ENCODE data around the gene CALHM6. TPM values are rescaled to one million over a fixed set of nuclear protein-coding genes. Genes with fewer than 3 reads are reported as not detected.

CALHM6 gene
- total and polyA plus RNA-seq, 2 experiments from 2014 or later: 1.2 to 1.6 TPM

DNA sequence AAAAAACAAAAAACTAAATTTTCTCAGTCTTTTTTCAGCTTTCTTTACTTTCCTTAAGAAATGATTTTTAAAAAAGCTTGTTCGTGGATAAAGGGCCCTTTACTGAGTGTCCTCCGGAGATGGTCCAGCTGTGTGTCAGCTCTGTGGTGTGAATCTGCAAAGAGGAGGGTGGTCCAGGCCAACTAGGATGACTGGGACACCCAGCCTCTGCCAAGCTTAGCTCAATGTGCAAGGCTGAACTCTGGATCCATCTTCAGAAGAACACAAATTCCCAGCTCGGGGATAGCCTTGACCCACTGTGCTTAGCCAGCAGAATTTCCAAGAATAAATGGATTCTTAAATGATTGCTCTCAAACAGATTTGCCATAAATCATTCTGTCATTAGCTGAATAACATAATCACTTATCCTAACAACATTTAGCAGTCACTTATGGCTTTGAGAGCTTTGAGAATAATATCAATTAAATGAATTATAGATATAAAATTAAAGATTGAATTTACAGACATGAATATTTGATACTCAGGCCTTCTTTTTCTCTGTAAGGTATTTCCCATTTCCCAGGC is 36.0 kb downstream of the CALHM6 start (continued):
- TF ChIP-seq EZH2phosphoT487 (IDR thresholded peaks at IDR 0.05; ENCODE audit: unreplicated experiment) (no peak), ZNF114 (CRISPR knock-in tag; IDR thresholded peaks at IDR 0.05) (no peak), POLR2AphosphoS5 (IDR thresholded peaks at IDR 0.05; ENCODE audit: low read depth) (no peak), NANOG (IDR thresholded peaks at IDR 0.05; ENCODE audit: borderline replicate concordance) (no peak)

DNA sequence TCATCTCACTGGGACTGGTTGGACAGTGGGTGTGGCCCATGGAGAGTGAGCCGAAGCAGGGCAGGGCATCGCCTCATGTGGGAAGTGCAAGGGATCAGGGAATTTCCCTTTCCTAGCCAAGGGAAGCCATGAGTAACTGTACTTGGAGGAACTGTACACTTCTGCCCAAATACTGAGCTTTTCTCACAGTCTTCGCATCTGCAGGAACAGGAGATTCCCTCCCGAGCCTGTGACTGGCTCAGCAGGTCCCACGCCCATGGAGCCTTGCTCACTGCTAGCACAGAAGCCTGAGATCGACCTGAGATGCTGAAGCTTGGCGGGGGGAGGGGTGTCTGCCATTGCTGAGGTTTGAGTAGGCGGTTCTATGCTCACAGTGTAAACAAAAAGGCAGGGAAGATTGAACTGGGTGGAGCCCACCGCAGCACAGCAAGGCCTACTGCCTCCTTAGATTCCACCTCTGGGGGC is 39.8 kb downstream of the CALHM6 start:
- no peak overlapping the region for H3K4me3 Mint-ChIP-seq
- peak; percentile 38 for DNase-seq (ENCODE audit: low spot score)
- Histone ChIP-seq H3K27ac (ENCODE audit: low read depth) (no peak overlapping the region), H3K27me3 (ENCODE audit: insufficient read depth) (no peaks in the 10 kb centered on the region), H3K4me2 (no peak overlapping the region), H3K9me2 (ENCODE audit: insufficient read depth) (peaks cover 6% of the 10 kb centered on the region; the same call in 1 of the 2 replicates), H3K4me3 (no peak overlapping the region), H4K20me1 (replicated peaks; ENCODE audit: insufficient read depth) (no peaks in the 10 kb centered on the region), H3K79me2 (replicated peaks; ENCODE audit: insufficient read depth) (no peaks in the 10 kb centered on the region), H3K4me1 (ENCODE audit: insufficient read depth) (no peaks in the 10 kb centered on the region; the same call in 1 of the 2 replicates), H3K36me3 (ENCODE audit: insufficient read depth) (no peaks in the 10 kb centered on the region), H3F3A (replicated peaks; ENCODE audit: low read depth) (no peaks in the 10 kb centered on the region), H2AFZ (peak overlapping the region; percentile 72; the same call in 1 of the 2 replicates)
- H3K27ac Mint-ChIP-seq: no peak overlapping the region
- TF ChIP-seq ZNF114 (CRISPR knock-in tag; IDR thresholded peaks at IDR 0.05) (no peak), NANOG (IDR thresholded peaks at IDR 0.05; ENCODE audit: borderline replicate concordance) (no peak), POLR2AphosphoS5 (IDR thresholded peaks at IDR 0.05; ENCODE audit: low read depth) (no peak), JUNB (IDR thresholded peaks at IDR 0.05; ENCODE audit: unreplicated experiment) (no peak), STAT1 (IDR thresholded peaks at IDR 0.05; ENCODE audit: unreplicated experiment) (no peak), EZH2 (IDR thresholded peaks at IDR 0.05; ENCODE audit: low read depth, unreplicated experiment) (no peak)
- no peaks in the 10 kb centered on the region for H3K36me3 Mint-ChIP-seq (ENCODE audit: low read depth)
- H3K27me3 Mint-ChIP-seq (ENCODE audit: insufficient read depth, low read depth, poor library complexity): peaks cover 7% of the 10 kb centered on the region
- H3K9me3 Mint-ChIP-seq: peaks cover 5% of the 10 kb centered on the region; the same call in 1 of the 3 replicates
- no peak for ATAC-seq
- peaks cover 2% of the 10 kb centered on the region; the same call in 2 of the 3 replicates for H3K4me1 Mint-ChIP-seq

DNA sequence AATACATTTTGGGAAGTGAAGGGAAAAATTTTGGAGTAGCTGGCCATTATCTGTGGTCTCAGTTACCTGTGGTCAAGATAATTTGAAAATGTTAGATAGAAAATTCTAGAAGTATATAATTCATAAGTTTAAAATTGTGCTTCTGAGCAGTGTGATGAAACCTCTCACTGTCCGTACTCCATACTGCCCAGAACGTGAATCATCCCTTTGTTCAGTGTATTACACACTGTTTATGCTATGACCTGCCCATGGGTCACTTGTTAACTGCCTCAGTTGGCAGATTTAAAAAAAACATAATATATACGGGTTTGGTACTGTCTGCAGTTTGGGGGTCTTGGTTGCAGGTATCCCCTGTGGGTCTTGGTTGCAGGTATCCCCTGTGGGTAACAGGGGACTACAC is 46.1 kb downstream of the CALHM6 start:
- TF ChIP-seq, protein P1, sequence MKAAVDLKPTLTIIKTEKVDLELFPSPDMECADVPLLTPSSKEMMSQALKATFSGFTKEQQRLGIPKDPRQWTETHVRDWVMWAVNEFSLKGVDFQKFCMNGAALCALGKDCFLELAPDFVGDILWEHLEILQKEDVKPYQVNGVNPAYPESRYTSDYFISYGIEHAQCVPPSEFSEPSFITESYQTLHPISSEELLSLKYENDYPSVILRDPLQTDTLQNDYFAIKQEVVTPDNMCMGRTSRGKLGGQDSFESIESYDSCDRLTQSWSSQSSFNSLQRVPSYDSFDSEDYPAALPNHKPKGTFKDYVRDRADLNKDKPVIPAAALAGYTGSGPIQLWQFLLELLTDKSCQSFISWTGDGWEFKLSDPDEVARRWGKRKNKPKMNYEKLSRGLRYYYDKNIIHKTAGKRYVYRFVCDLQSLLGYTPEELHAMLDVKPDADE (IDR thresholded peaks at IDR 0.05): no peak
- no peak for TF ChIP-seq STAT1 (IDR thresholded peaks at IDR 0.05; ENCODE audit: unreplicated experiment)
- TF ChIP-seq EZH2phosphoT487 (IDR thresholded peaks at IDR 0.05; ENCODE audit: unreplicated experiment): no peak
- TF ChIP-seq ZNF331 (CRISPR knock-in tag; IDR thresholded peaks at IDR 0.05; ENCODE audit: low read depth): no peak
- TF ChIP-seq, protein P2, sequence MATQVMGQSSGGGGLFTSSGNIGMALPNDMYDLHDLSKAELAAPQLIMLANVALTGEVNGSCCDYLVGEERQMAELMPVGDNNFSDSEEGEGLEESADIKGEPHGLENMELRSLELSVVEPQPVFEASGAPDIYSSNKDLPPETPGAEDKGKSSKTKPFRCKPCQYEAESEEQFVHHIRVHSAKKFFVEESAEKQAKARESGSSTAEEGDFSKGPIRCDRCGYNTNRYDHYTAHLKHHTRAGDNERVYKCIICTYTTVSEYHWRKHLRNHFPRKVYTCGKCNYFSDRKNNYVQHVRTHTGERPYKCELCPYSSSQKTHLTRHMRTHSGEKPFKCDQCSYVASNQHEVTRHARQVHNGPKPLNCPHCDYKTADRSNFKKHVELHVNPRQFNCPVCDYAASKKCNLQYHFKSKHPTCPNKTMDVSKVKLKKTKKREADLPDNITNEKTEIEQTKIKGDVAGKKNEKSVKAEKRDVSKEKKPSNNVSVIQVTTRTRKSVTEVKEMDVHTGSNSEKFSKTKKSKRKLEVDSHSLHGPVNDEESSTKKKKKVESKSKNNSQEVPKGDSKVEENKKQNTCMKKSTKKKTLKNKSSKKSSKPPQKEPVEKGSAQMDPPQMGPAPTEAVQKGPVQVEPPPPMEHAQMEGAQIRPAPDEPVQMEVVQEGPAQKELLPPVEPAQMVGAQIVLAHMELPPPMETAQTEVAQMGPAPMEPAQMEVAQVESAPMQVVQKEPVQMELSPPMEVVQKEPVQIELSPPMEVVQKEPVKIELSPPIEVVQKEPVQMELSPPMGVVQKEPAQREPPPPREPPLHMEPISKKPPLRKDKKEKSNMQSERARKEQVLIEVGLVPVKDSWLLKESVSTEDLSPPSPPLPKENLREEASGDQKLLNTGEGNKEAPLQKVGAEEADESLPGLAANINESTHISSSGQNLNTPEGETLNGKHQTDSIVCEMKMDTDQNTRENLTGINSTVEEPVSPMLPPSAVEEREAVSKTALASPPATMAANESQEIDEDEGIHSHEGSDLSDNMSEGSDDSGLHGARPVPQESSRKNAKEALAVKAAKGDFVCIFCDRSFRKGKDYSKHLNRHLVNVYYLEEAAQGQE (IDR thresholded peaks at IDR 0.05; ENCODE audit: unreplicated experiment): no peak
- TF ChIP-seq NANOG (IDR thresholded peaks at IDR 0.05; ENCODE audit: borderline replicate concordance): no peak
- TF ChIP-seq ZNF114 (CRISPR knock-in tag; IDR thresholded peaks at IDR 0.05): no peak
- no peak for TF ChIP-seq POLR2AphosphoS5 (IDR thresholded peaks at IDR 0.05; ENCODE audit: low read depth)
- TF ChIP-seq, protein P3, sequence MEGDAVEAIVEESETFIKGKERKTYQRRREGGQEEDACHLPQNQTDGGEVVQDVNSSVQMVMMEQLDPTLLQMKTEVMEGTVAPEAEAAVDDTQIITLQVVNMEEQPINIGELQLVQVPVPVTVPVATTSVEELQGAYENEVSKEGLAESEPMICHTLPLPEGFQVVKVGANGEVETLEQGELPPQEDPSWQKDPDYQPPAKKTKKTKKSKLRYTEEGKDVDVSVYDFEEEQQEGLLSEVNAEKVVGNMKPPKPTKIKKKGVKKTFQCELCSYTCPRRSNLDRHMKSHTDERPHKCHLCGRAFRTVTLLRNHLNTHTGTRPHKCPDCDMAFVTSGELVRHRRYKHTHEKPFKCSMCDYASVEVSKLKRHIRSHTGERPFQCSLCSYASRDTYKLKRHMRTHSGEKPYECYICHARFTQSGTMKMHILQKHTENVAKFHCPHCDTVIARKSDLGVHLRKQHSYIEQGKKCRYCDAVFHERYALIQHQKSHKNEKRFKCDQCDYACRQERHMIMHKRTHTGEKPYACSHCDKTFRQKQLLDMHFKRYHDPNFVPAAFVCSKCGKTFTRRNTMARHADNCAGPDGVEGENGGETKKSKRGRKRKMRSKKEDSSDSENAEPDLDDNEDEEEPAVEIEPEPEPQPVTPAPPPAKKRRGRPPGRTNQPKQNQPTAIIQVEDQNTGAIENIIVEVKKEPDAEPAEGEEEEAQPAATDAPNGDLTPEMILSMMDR (conservative IDR thresholded peaks at IDR 0.05; ENCODE audit: low read depth in 2 of 2): no peak
- no peak for TF ChIP-seq EZH2 (IDR thresholded peaks at IDR 0.05; ENCODE audit: low read depth, unreplicated experiment)
- no peak for TF ChIP-seq CREB1 (CRISPR knock-in tag; IDR thresholded peaks at IDR 0.05; ENCODE audit: low read depth)
- Mint-ChIP-seq H3K4me3 (no peak overlapping the region), H3K4me1 (peaks cover 6% of the 10 kb centered on the region; the same call in 2 of the 3 replicates)

More for the DNA sequence above, 46.1 kb downstream of the CALHM6 start:
- Histone ChIP-seq H3K4me2 (no peak overlapping the region), H2AFZ (no peak overlapping the region), H3F3A (replicated peaks; ENCODE audit: low read depth) (no peaks in the 10 kb centered on the region), H3K36me3 (ENCODE audit: insufficient read depth) (no peaks in the 10 kb centered on the region), H3K27me3 (ENCODE audit: insufficient read depth) (no peaks in the 10 kb centered on the region), H3K4me3 (no peak overlapping the region), H3K79me2 (replicated peaks; ENCODE audit: insufficient read depth) (no peaks in the 10 kb centered on the region), H3K4me1 (ENCODE audit: insufficient read depth) (no peaks in the 10 kb centered on the region), H4K20me1 (replicated peaks; ENCODE audit: insufficient read depth) (no peaks in the 10 kb centered on the region), H3K9me2 (ENCODE audit: insufficient read depth) (no peaks in the 10 kb centered on the region), H3K27ac (ENCODE audit: low read depth) (no peak overlapping the region)
- no peak overlapping the region for H3K27ac Mint-ChIP-seq
- no peaks in the 10 kb centered on the region for H3K36me3 Mint-ChIP-seq (ENCODE audit: low read depth)
- ATAC-seq (no peak), DNase-seq (ENCODE audit: low spot score) (no peak)
- peaks cover 10% of the 10 kb centered on the region; the same call in 1 of the 3 replicates for H3K9me3 Mint-ChIP-seq
- no peaks in the 10 kb centered on the region for H3K27me3 Mint-ChIP-seq (ENCODE audit: insufficient read depth, low read depth, poor library complexity)
